HepG2 (cell line): Measurements from ENCODE around the gene RNU1-1. TPM values are rescaled to one million over a fixed set of nuclear protein-coding genes. Genes with fewer than 3 reads are reported as not detected.
"Not testable (repeated sequence)": the region's sequence is repeated elsewhere in the genome, so short reads cannot be mapped to it uniquely, and the experiment has no call there.

Source experiments
- ATAC-seq: fragments of 200-7000 bp; cut with Tn5 transposase; 3 replicates; pipeline ENCODE4 v1.9.1; 2020; ENCODE audit warnings: mild to moderate bottlenecking, moderate library complexity
- BruUV-seq: library from RNA; stranded (reverse); fragments of 400-500 nt; replicated peaks from 2 replicates; lab custom pipeline; 2021; lab: Mats Ljungman, UMichigan
- CTCF ChIA-PET: fragments of 300-600 bp; formaldehyde crosslinking; extraction: SDS; loops from one replicate; lab custom pipeline; 2021; ENCODE audit warnings: low total read pairs, inconsistent platforms, low intra/inter-chr PET ratio; lab: Yijun Ruan, JAX
- POLR2A ChIA-PET: fragments of 350-600 bp; sonication (Branson Sonifier 250); formaldehyde crosslinking; loops from one replicate; lab custom pipeline; 2020; ENCODE audit warnings: antibody characterized with exemption, inconsistent platforms; lab: Yijun Ruan, JAX
- DNase-seq: peaks from one replicate; pipeline ENCODE4 v3.0.0-alpha.2; 2015; ENCODE audit warnings: low spot score
- FAIRE-seq: peaks from 3 replicates; lab custom pipeline; 2011; peaks lifted over from hg19 to GRCh38; lab: Jason Lieb, UNC
- H2AFZ ChIP-seq: one replicate; pipeline ENCODE4 v1.6.1; 2011; ENCODE audit warnings: low read length, inconsistent platforms
- H3K27ac ChIP-seq: fragments of 300-600 bp; 3 replicates; pipeline ENCODE4 v1.8.0; 2011; ENCODE audit warnings: mixed run types, mild to moderate bottlenecking, mixed read lengths, low read length, inconsistent platforms; ENCODE audit not compliant: insufficient read depth; ENCODE audit errors: extremely low read length
- H3K27me3 ChIP-seq, 2 experiments: fragments of 200-600 bp in 1 of 2; 2 replicates in 1 of 2; 3 replicates in 1 of 2; pipeline versions ENCODE4 v1.6.0 to v1.8.0; 2011; ENCODE audit warnings: low read length in 2 of 2, mild to moderate bottlenecking in 2 of 2, moderate library complexity in 2 of 2, inconsistent platforms in 1 of 2; ENCODE audit not compliant: insufficient read depth in 2 of 2, control insufficient read depth in 1 of 2
- H3K36me3 ChIP-seq, 2 experiments: fragments of 200-600 bp in 1 of 2; replicated peaks in 1 of 2; 2 replicates in 1 of 2; 3 replicates in 1 of 2; pipeline versions ENCODE4 v1.5.1 to v1.8.0; 2011; ENCODE audit warnings: low read length in 2 of 2, inconsistent platforms in 1 of 2; ENCODE audit not compliant: insufficient read depth in 2 of 2, control insufficient read depth in 1 of 2
- H3K4me1 ChIP-seq: 2 replicates; pipeline ENCODE4 v1.5.1; 2012; ENCODE audit warnings: low read length, inconsistent platforms; ENCODE audit not compliant: insufficient read depth
- H3K4me2 ChIP-seq: 2 replicates; pipeline ENCODE4 v1.6.0; 2011; ENCODE audit warnings: low read depth, low read length, inconsistent platforms
- H3K4me3 ChIP-seq, 3 experiments: fragments of 200-600 bp in 1 of 3; sonication (generic), shearing (Covaris generic) in 1 of 3; replicated peaks in 1 of 3; 2 replicates each; pipeline ENCODE4 v1.5.1; 2011 to 2016; ENCODE audit warnings: low read length in 3 of 3, inconsistent platforms in 2 of 3, low read depth in 2 of 3, mild to moderate bottlenecking in 2 of 3, control low read depth in 1 of 3, mixed read lengths in 1 of 3; ENCODE audit not compliant: insufficient read depth in 1 of 3
- H3K79me2 ChIP-seq: one replicate; pipeline ENCODE4 v1.6.1; 2011; ENCODE audit warnings: low read length, inconsistent platforms; ENCODE audit not compliant: insufficient read depth
- H3K9ac ChIP-seq: 2 replicates; pipeline ENCODE4 v1.6.0; 2011; ENCODE audit warnings: mild to moderate bottlenecking, low read depth, low read length, inconsistent platforms; ENCODE audit not compliant: insufficient read depth
- H3K9me3 ChIP-seq: 2 replicates; pipeline ENCODE4 v1.5.1; 2012; ENCODE audit warnings: mild to moderate bottlenecking, low read length
- H4K20me1 ChIP-seq: 2 replicates; pipeline ENCODE4 v1.6.0; 2011; ENCODE audit warnings: inconsistent platforms, mild to moderate bottlenecking, low read length, moderate library complexity; ENCODE audit not compliant: insufficient read depth
- WGBS: methylation state at CpG from one replicate; pipeline ENCODE4 v1.1.6; 2017; ENCODE audit warnings: low lambda C conversion rate; 5-methylcytosine and 5-hydroxymethylcytosine counted together
- in situ Hi-C: cut with HindIII; loops from 2 replicates; pipeline ENCODE4 v1.10.0; 2017; ENCODE audit warnings: low pct_unique_long_range_greater_than_20kb; ENCODE audit not compliant: extremely low pct_ligation_motif_present
- intact Hi-C: fragments of 100-400 bp; cut with micrococcal nuclease; formaldehyde crosslinking; loops from one replicate; pipeline ENCODE4 v1.10.0; 2022; ENCODE audit not compliant: unreplicated experiment
- polyA plus RNA-seq, 8 experiments: library from polyadenylated mRNA; depleted of rRNA in 3 of 8; stranded (reverse) in 7 of 8; unstranded in 1 of 8; fragments of >200 nt; fragmentation: Illumina TruSeq in 4 of 8; extraction: Trizol in 4 of 8; gene quantifications; 2 replicates each; pipeline versions ENCODE4 v1.2.1 to v1.2.3, GENCODE V29; 2011 to 2016; ENCODE audit warnings: low read depth in 4 of 8, missing spikeins in 1 of 8, mixed read lengths in 1 of 8; ENCODE audit not compliant: insufficient read depth in 1 of 8
- total RNA-seq, 5 experiments: library from RNA; depleted of rRNA; stranded (reverse); fragments of >200 nt; fragmentation: Illumina TruSeq; extraction: Trizol; gene quantifications; 2 replicates each; pipeline ENCODE4 v1.2.3, GENCODE V29; 2016; ENCODE audit warnings: low read depth in 1 of 5

Gene RNU1-1
- total and polyA plus RNA-seq, 2 of the 13 experiments (the other 11 are each of a cell fraction or from before 2014, with no cell fraction given): under 0.01 to 11,018 TPM

DNA sequence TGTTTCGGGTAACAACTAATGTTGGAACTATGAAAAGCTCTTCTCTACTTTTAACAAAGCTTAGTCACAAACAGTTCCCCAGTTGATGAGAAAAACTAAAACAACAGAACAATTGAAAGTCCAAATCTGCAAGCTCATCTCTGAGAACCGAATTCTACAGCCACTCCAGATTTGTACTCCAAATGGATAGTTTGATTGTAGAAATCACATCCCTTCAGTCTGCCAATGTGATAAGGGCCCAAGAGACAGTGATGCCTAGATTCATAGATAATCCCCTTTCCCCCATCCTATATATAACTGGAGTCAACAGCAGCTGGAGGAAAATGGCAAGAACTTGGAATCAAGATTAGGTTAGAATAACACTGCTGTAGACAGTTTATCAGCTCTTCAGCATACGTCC, 14.3 kb upstream of the RNU1-1 start:
- H3K27ac ChIP-seq, FAIRE-seq, H3K9me3 ChIP-seq, ATAC-seq, BruUV-seq, intact Hi-C loops, CTCF ChIA-PET, in situ Hi-C loops, H3K4me2 ChIP-seq, H2AFZ ChIP-seq, POLR2A ChIA-PET, H3K79me2 ChIP-seq, H3K27me3 ChIP-seq, H3K9ac ChIP-seq, H3K4me1 ChIP-seq, DNase-seq, H3K4me3 ChIP-seq, H4K20me1 ChIP-seq, H3K36me3 ChIP-seq: not testable (repeated sequence)
- WGBS: 40% methylated on average over 3 of the region's 3 CpGs

DNA sequence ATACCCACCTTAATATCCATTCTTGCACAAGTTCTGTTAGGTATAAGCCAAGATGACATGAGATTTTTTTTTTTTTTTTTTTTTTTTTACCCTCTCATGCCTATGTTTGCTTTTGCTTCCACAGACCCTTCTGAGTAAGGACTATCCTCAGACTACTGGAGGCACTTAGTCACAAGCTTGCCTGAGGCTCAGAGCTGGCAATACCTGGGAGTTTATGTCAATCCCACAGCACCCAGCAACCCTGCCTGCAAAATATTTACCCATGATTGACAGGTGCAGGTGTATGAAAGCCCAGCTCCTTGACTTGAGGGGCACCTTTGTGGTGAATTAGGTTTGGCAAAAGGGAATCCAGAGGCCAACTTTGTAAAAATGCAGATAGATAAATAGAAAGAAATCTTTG, 11.7 kb upstream of the RNU1-1 start:
- H3K27me3 ChIP-seq: peaks cover 0 to 15% of the 10 kb centered on the region in 2 experiments; a peak in 3 of 5 replicates
- H2AFZ ChIP-seq, H3K4me2 ChIP-seq, in situ Hi-C loops, H3K79me2 ChIP-seq, BruUV-seq, H3K27ac ChIP-seq, H4K20me1 ChIP-seq, FAIRE-seq, CTCF ChIA-PET, intact Hi-C loops, H3K4me3 ChIP-seq, ATAC-seq, H3K4me1 ChIP-seq, H3K9me3 ChIP-seq, DNase-seq, H3K36me3 ChIP-seq, H3K9ac ChIP-seq: not testable (repeated sequence)
- POLR2A ChIA-PET: interaction anchor here (1.4 kb wide), 1 partner anchor 12 kb away, joined by 4 read pairs; the partner anchor contains the start of gene RNU1-1

DNA sequence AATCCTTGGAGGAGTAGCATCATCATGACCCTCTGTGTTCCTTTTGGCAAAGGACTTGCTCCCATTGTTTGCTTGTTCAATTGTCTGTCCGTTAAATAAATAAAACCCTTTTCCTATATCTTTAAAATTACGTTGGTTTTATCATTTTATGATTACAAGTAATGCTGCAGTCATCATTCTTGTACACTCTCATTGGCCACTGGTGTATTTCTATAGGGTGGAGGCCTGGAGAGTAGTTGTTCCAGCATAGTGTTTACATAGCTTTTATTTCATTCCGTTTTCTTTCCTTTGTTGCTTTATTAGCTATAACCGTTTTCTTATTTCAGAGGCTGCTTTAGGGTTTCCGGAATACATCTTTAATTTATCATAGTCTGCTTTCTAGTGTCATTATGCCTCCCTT, 7.6 kb upstream of the RNU1-1 start:
- H3K36me3 ChIP-seq, intact Hi-C loops, H2AFZ ChIP-seq, CTCF ChIA-PET, ATAC-seq, H3K4me3 ChIP-seq, H3K4me2 ChIP-seq, DNase-seq, in situ Hi-C loops, FAIRE-seq, BruUV-seq, POLR2A ChIA-PET, H3K4me1 ChIP-seq, H3K9ac ChIP-seq, H3K79me2 ChIP-seq, H3K9me3 ChIP-seq, H3K27ac ChIP-seq, H4K20me1 ChIP-seq: not testable (repeated sequence)
- peaks cover 0 to 15% of the 10 kb centered on the region in 2 experiments; a peak in 3 of 5 replicates for H3K27me3 ChIP-seq
- 15% methylated on average over 5 of the region's 5 CpGs for WGBS
